H1 (cell line): Measurements from ENCODE around the gene MEGF11. TPM values are rescaled to one million over a fixed set of nuclear protein-coding genes. Genes with fewer than 3 reads are reported as not detected.

Experiments used
- CTCF ChIA-PET: fragments of 300-600 bp; sonication (Branson Sonifier 250); formaldehyde crosslinking; loops from one replicate; lab custom pipeline; 2021; ENCODE audit not compliant: partially characterized antibody; lab: Charles Lee
- POLR2A ChIA-PET: fragments of 300-600 bp; sonication (Branson Sonifier 250); formaldehyde crosslinking; loops from one replicate; lab custom pipeline; 2021; ENCODE audit warnings: inconsistent platforms; ENCODE audit not compliant: partially characterized antibody; lab: Charles Lee
- DNase-seq, 2 experiments: peaks; one replicate each; pipeline versions ENCODE4 v3.0.0 to v3.0.0-alpha.2; 2010 to 2022; ENCODE audit warnings: low spot score in 2 of 2, low read depth in 1 of 2, mixed read lengths in 1 of 2
- FAIRE-seq: peaks from 2 replicates; lab custom pipeline; 2011; peaks lifted over from hg19 to GRCh38; lab: Jason Lieb, UNC
- H2AFZ ChIP-seq: 2 replicates; pipeline ENCODE4 v1.8.1; 2012; ENCODE audit warnings: low read length, inconsistent platforms
- H2AK5ac ChIP-seq: 2 replicates; pipeline ENCODE4 v1.6.1; 2013; ENCODE audit warnings: low read depth, low read length
- H2BK120ac ChIP-seq: replicated peaks from 2 replicates; pipeline ENCODE3; 2013; ENCODE audit warnings: low read depth, low read length, inconsistent platforms
- H2BK12ac ChIP-seq: 2 replicates; pipeline ENCODE4 v1.6.1; 2013; ENCODE audit warnings: low read depth, low read length
- H2BK15ac ChIP-seq: 2 replicates; pipeline ENCODE4 v1.6.1; 2013; ENCODE audit warnings: low read length
- H2BK20ac ChIP-seq: 2 replicates; pipeline ENCODE4 v1.6.1; 2013; ENCODE audit warnings: low read length
- H2BK5ac ChIP-seq: 2 replicates; pipeline ENCODE4 v1.6.1; 2013; ENCODE audit warnings: low read depth, low read length
- H3K14ac ChIP-seq: 2 replicates; pipeline ENCODE4 v1.6.1; 2013; ENCODE audit warnings: inconsistent platforms; ENCODE audit not compliant: insufficient read length
- H3K18ac ChIP-seq: 2 replicates; pipeline ENCODE4 v1.6.1; 2013; ENCODE audit warnings: low read length; ENCODE audit errors: extremely low read depth
- H3K23ac ChIP-seq: 2 replicates; pipeline ENCODE4 v1.6.1; 2013; ENCODE audit warnings: inconsistent platforms; ENCODE audit not compliant: insufficient read length
- H3K23me2 ChIP-seq: 2 replicates; pipeline ENCODE4 v1.6.1; 2013; ENCODE audit warnings: low read depth, low read length
- H3K27ac ChIP-seq: 2 replicates; pipeline ENCODE4 v1.6.1; 2011; ENCODE audit warnings: low read depth, low read length, inconsistent platforms
- H3K27me3 ChIP-seq, 4 experiments: replicated peaks in 1 of 4; 1 replicate in 1 of 4; 2 replicates in 3 of 4; pipeline versions ENCODE4 v1.6.1 to v1.8.1; 2011 to 2013; ENCODE audit warnings: low read length in 3 of 4, mild to moderate bottlenecking in 3 of 4, inconsistent platforms in 2 of 4, mixed read lengths in 2 of 4, moderate library complexity in 1 of 4; ENCODE audit not compliant: control insufficient read depth in 3 of 4, insufficient read depth in 3 of 4; ENCODE audit errors: extremely low read depth in 1 of 4
- H3K36me3 ChIP-seq, 4 experiments: 2 replicates each; pipeline versions ENCODE4 v1.6.1 to v1.8.1; 2011 to 2013; ENCODE audit warnings: mild to moderate bottlenecking in 4 of 4, low read length in 3 of 4, moderate library complexity in 2 of 4, control low read depth in 1 of 4, inconsistent platforms in 1 of 4; ENCODE audit not compliant: insufficient read depth in 4 of 4, control insufficient read depth in 2 of 4
- H3K4ac ChIP-seq: replicated peaks from 2 replicates; pipeline ENCODE3; 2013; ENCODE audit warnings: low read length, low read depth, mixed read lengths, inconsistent platforms; ENCODE audit not compliant: insufficient read length
- H3K4me1 ChIP-seq, 4 experiments: replicated peaks in 1 of 4; 1 replicate in 1 of 4; 2 replicates in 3 of 4; pipeline versions ENCODE4 v1.6.1 to v1.8.1; 2011 to 2013; ENCODE audit warnings: low read length in 3 of 4, inconsistent platforms in 2 of 4, mixed read lengths in 1 of 4; ENCODE audit not compliant: insufficient read depth in 4 of 4, control insufficient read depth in 3 of 4
- H3K4me2 ChIP-seq, 2 experiments: 2 replicates each; pipeline versions ENCODE4 v1.6.1 to v1.8.1; 2011 to 2013; ENCODE audit warnings: low read depth in 2 of 2, low read length in 2 of 2, control low read depth in 1 of 2, inconsistent platforms in 1 of 2, mild to moderate bottlenecking in 1 of 2; ENCODE audit not compliant: insufficient read depth in 1 of 2
- H3K4me3 ChIP-seq, 4 experiments: fragments of 200-600, 300-600 bp in 1 of 4; sonication (generic), shearing (Covaris generic), sonication (Bioruptor Twin) in 1 of 4; 2 replicates each; pipeline versions ENCODE4 v1.5.1 to v1.8.1; 2011 to 2016; ENCODE audit warnings: low read length in 4 of 4, low read depth in 3 of 4, control low read depth in 2 of 4, inconsistent platforms in 2 of 4, mild to moderate bottlenecking in 2 of 4, mixed read lengths in 1 of 4, moderate library complexity in 1 of 4; ENCODE audit not compliant: insufficient read depth in 2 of 4; ENCODE audit errors: extremely low read depth in 1 of 4
- H3K56ac ChIP-seq: replicated peaks from 2 replicates; pipeline ENCODE3; 2013; ENCODE audit warnings: low read depth, mild to moderate bottlenecking, mixed read lengths, low read length, inconsistent platforms; ENCODE audit not compliant: insufficient read length
- H3K79me1 ChIP-seq: 2 replicates; pipeline ENCODE4 v1.6.1; 2013; ENCODE audit warnings: low read depth, low read length, control low read depth
- H3K79me2 ChIP-seq, 2 experiments: 2 replicates each; pipeline versions ENCODE4 v1.6.1 to v1.8.1; 2012 to 2013; ENCODE audit warnings: low read length in 2 of 2, mild to moderate bottlenecking in 2 of 2, inconsistent platforms in 1 of 2; ENCODE audit not compliant: insufficient read depth in 2 of 2, control insufficient read depth in 1 of 2
- H3K9ac ChIP-seq, 4 experiments: replicated peaks in 1 of 4; 1 replicate in 1 of 4; 2 replicates in 3 of 4; pipeline versions ENCODE4 v1.6.1 to v1.8.1; 2011 to 2013; ENCODE audit warnings: low read depth in 3 of 4, low read length in 3 of 4, control low read depth in 2 of 4, mild to moderate bottlenecking in 2 of 4, moderate library complexity in 2 of 4, inconsistent platforms in 1 of 4; ENCODE audit errors: extremely low read depth in 1 of 4
- H3K9me3 ChIP-seq, 2 experiments: 2 replicates each; pipeline versions ENCODE4 v1.6.1 to v1.8.1; 2012 to 2013; ENCODE audit warnings: mild to moderate bottlenecking in 2 of 2, moderate library complexity in 2 of 2, control low read depth in 1 of 2, inconsistent platforms in 1 of 2, low read depth in 1 of 2, low read length in 1 of 2, mixed read lengths in 1 of 2; ENCODE audit not compliant: insufficient read depth in 2 of 2
- H4K20me1 ChIP-seq, 2 experiments: replicated peaks in 1 of 2; 2 replicates each; pipeline versions ENCODE3 to v1.8.1; 2011 to 2013; ENCODE audit warnings: inconsistent platforms in 2 of 2, low read length in 2 of 2, mild to moderate bottlenecking in 1 of 2; ENCODE audit not compliant: insufficient read depth in 2 of 2, control insufficient read depth in 1 of 2
- H4K5ac ChIP-seq: 2 replicates; pipeline ENCODE4 v1.6.1; 2013; ENCODE audit warnings: low read length, low read depth, mixed read lengths, inconsistent platforms; ENCODE audit not compliant: insufficient read length
- H4K8ac ChIP-seq: 2 replicates; pipeline ENCODE4 v1.8.0; 2013; ENCODE audit warnings: mild to moderate bottlenecking, moderate library complexity, low read length, inconsistent platforms; ENCODE audit not compliant: insufficient read depth; ENCODE audit errors: extremely low read depth
- H4K91ac ChIP-seq: replicated peaks from 2 replicates; pipeline ENCODE3; 2013; ENCODE audit warnings: low read length, mixed read lengths, inconsistent platforms; ENCODE audit not compliant: insufficient read length
- CHD1 ChIP-seq: IDR thresholded peaks from 2 replicates; pipeline ENCODE4 v1.6.1; 2012; ENCODE audit warnings: low read depth, low read length, improper control_type of control experiment
- CREB1 ChIP-seq: IDR thresholded peaks from 2 replicates; pipeline ENCODE4 v1.6.1; 2012; ENCODE audit warnings: inconsistent platforms
- FOSL1 ChIP-seq: IDR thresholded peaks from 2 replicates; pipeline ENCODE4 v1.6.1; 2011; ENCODE audit warnings: mild to moderate bottlenecking, low read depth, low read length, moderate library complexity; ENCODE audit not compliant: insufficient read depth
- GABPA ChIP-seq: IDR thresholded peaks from 2 replicates; pipeline ENCODE4 v1.6.1; 2011; ENCODE audit warnings: mild to moderate bottlenecking, low read length, moderate library complexity, borderline replicate concordance; ENCODE audit not compliant: insufficient read depth
- SAP30 ChIP-seq: fragments of 300-600 bp; sonication (generic); IDR thresholded peaks from 2 replicates; pipeline ENCODE4 v1.7.1; 2012; ENCODE audit warnings: low read length, moderate library complexity, mild to moderate bottlenecking, inconsistent platforms; ENCODE audit not compliant: insufficient read depth, insufficient replicate concordance
- SUZ12 ChIP-seq: fragments of 200-600 bp; sonication (generic); IDR thresholded peaks from 2 replicates; pipeline ENCODE4 v1.6.1; 2012; ENCODE audit warnings: mild to moderate bottlenecking, inconsistent platforms, low read length, moderate library complexity, mixed read lengths
- TAF7 ChIP-seq: optimal IDR thresholded peaks from 2 replicates; pipeline ENCODE3; 2011; ENCODE audit warnings: low read depth, mild to moderate bottlenecking, inconsistent platforms, low read length, moderate library complexity, borderline replicate concordance
- whole genome bisulfite sequencing, 2 experiments: shearing (Covaris generic) in 1 of 2; methylation state at CpG; one replicate each; pipeline versions ENCODE4 v1.1.6 to v1.1.7; 2013 to 2015; ENCODE audit warnings: low lambda C conversion rate in 2 of 2, mixed read lengths in 2 of 2, inconsistent platforms in 1 of 2, low coverage in 1 of 2, missing lambda C conversion rate in 1 of 2; ENCODE audit not compliant: insufficient replicate concordance in 2 of 2, insufficient coverage in 1 of 2, insufficient read length in 1 of 2; ENCODE audit errors: extremely low coverage in 1 of 2, missing lambda C conversion rate in 1 of 2; 5-methylcytosine and 5-hydroxymethylcytosine counted together
- polyA plus RNA-seq, 7 experiments: library from polyadenylated mRNA; depleted of rRNA in 3 of 7; stranded (reverse) in 5 of 7; unstranded in 2 of 7; fragments of >200 nt in 5 of 7; fragments of 200-250 nt in 2 of 7; gene quantifications; 1 replicate in 5 of 7; 2 replicates in 1 of 7; 4 replicates in 1 of 7; pipeline versions ENCODE4 v1.2.1 to v1.2.3, GENCODE V29; 2011 to 2013; ENCODE audit warnings: missing spikeins in 2 of 7, mixed read lengths in 2 of 7
- total RNA-seq: library from RNA; stranded (reverse); fragmentation: NEBNext Ultra II Directional; extraction: Animal tissue kit (Norgen Biotek cat#: 25700); gene quantifications from 2 replicates; pipeline ENCODE4 v1.2.1, GENCODE V29; 2021
- TF ChIP-seq, protein P1 (sequence below): IDR thresholded peaks from 2 replicates; pipeline ENCODE4 v1.6.1; 2012; ENCODE audit warnings: inconsistent platforms
- TF ChIP-seq, protein P2 (sequence below): IDR thresholded peaks from 2 replicates; pipeline ENCODE4 v1.6.1; 2012; ENCODE audit warnings: low read length, inconsistent platforms

Gene MEGF11
- total and polyA plus RNA-seq, 2 of the 8 experiments (the other 6 are each of a cell fraction or from before 2014, with no cell fraction given), result 4.4 to 4.8 TPM

DNA sequence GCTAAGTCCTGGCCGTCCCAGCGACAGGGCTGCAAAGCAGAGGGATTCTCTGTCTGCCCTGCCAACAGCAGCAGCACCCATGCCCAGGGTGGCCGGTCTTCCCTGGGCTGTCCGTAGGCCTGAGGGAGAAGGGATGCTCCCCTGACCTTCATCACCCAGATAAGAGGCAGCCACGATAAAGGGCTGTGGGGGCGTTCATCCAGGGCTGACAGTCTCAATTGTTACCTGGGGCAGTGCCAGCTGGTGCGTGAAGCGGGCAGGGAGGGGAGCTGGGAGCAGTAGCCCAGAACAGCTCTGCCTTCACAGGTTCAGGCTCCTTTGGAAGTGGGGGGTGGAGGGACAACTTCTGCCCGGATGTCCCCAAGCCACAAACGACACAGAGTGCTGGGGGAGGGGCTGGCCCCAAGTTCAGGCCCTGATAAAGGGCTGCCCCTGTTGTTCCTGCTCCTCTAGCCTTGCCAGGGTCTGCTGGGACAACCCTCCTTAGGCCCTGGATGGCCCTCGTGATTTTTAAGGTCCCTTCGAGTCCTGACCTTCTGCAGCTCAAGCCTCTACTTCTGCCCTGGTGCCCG, 289.6 kb downstream of the MEGF11 start:
- no peak overlapping the region for H3K14ac ChIP-seq
- no peaks in the 10 kb centered on the region for H3K79me2 ChIP-seq
- no peak overlapping the region for H2BK120ac ChIP-seq
- H3K4ac ChIP-seq, result no peak overlapping the region
- DNase-seq (no peak), FAIRE-seq (no peak)
- H3K27me3 ChIP-seq, result peaks cover 0 to 4% (median 0%) of the 10 kb centered on the region in 4 experiments; a peak in 1 of 7 replicates
- no peaks in the 10 kb centered on the region for H3K79me1 ChIP-seq
- no peak overlapping the region for H2AFZ ChIP-seq
- H2BK20ac ChIP-seq, result 0 out of 2 replicates have a peak overlapping the region, but pooled peaks have one; percentile 24
- no peak overlapping the region for H2AK5ac ChIP-seq
- no peaks in the 10 kb centered on the region for H3K9me3 ChIP-seq
- peak overlapping the region; percentile 63; the same call in 1 of the 2 replicates for H2BK12ac ChIP-seq
- H4K5ac ChIP-seq, result no peak overlapping the region
- POLR2A ChIA-PET, result interaction anchor here (0.6 to 2.0 kb wide), 2 partner anchors 13 to 796 kb away, joined by 3 to 5 read pairs; no protein-coding TSS in a partner anchor
- no peak overlapping the region for H3K4me3 ChIP-seq
- no peak overlapping the region for H3K9ac ChIP-seq
- WGBS, 2 experiments, result 87% methylated on average over 13 of the region's 13 CpGs; no CpG with 5 or more reads in 1 of the 2 experiments
- no peak overlapping the region for H3K4me2 ChIP-seq
- H3K56ac ChIP-seq, result no peak overlapping the region
- no peak overlapping the region for H3K27ac ChIP-seq
- H3K23me2 ChIP-seq, result no peaks in the 10 kb centered on the region
- peak overlapping the region; percentile 89; the same call in 1 of the 2 replicates for H2BK15ac ChIP-seq
- CTCF ChIA-PET, result interaction anchor here (0.8 to 2.1 kb wide), 5 partner anchors 9 to 101 kb away, joined by 3 to 6 read pairs (median 5); no protein-coding TSS in a partner anchor
- H3K18ac ChIP-seq, result 0 out of 2 replicates have a peak overlapping the region, but pooled peaks have one; percentile 38
- H4K91ac ChIP-seq, result no peak overlapping the region
- H3K23ac ChIP-seq, result no peak overlapping the region
- no peaks in the 10 kb centered on the region for H3K36me3 ChIP-seq
- H3K4me1 ChIP-seq, result peaks cover 0 to 7% (median 0%) of the 10 kb centered on the region in 4 experiments; a peak in 1 of 7 replicates
- H4K20me1 ChIP-seq, result no peaks in the 10 kb centered on the region
- H2BK5ac ChIP-seq, result peak overlapping the region; percentile 21; the same call in 1 of the 2 replicates
- H4K8ac ChIP-seq, result no peak overlapping the region
- TF ChIP-seq SUZ12 (no peak), CREB1 (no peak), CHD1 (no peak), TAF7 (no peak), FOSL1 (no peak), GABPA (no peak), SAP30 (no peak)
- TF ChIP-seq, protein P1, sequence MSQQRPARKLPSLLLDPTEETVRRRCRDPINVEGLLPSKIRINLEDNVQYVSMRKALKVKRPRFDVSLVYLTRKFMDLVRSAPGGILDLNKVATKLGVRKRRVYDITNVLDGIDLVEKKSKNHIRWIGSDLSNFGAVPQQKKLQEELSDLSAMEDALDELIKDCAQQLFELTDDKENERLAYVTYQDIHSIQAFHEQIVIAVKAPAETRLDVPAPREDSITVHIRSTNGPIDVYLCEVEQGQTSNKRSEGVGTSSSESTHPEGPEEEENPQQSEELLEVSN, result no peak
- TF ChIP-seq, protein P2, sequence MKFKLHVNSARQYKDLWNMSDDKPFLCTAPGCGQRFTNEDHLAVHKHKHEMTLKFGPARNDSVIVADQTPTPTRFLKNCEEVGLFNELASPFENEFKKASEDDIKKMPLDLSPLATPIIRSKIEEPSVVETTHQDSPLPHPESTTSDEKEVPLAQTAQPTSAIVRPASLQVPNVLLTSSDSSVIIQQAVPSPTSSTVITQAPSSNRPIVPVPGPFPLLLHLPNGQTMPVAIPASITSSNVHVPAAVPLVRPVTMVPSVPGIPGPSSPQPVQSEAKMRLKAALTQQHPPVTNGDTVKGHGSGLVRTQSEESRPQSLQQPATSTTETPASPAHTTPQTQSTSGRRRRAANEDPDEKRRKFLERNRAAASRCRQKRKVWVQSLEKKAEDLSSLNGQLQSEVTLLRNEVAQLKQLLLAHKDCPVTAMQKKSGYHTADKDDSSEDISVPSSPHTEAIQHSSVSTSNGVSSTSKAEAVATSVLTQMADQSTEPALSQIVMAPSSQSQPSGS, result no peak
